Measurements from ENCODE around the gene MGAM2.

Gene MGAM2

DNA sequence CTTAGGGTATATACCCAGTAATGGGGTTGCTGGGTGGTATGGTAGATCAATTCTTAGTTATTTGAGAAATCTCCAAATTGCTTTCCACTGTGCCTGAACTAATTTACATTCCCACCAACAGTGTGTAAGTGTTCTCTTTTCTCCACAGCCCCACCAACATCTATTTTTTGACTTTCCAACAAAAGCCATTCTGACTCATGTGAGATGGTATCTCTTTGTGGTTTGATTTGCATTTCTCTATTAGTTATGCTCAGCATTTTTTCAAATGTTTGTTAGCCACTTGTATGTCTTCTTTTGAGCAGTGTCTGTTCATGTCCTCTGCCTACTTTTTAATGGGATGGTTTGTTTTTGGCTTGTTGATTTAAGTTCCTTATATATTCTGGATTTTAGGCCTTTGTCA is 66.4 kb downstream of the MGAM2 start:
- DNase-seq, result no peak

- peak in 1 of 4 experiments; percentile 10 for DNase-seq
Measured at GRCh38 chr7:142180426-142180825, 68.9 kb downstream of the MGAM2 start.

DNA sequence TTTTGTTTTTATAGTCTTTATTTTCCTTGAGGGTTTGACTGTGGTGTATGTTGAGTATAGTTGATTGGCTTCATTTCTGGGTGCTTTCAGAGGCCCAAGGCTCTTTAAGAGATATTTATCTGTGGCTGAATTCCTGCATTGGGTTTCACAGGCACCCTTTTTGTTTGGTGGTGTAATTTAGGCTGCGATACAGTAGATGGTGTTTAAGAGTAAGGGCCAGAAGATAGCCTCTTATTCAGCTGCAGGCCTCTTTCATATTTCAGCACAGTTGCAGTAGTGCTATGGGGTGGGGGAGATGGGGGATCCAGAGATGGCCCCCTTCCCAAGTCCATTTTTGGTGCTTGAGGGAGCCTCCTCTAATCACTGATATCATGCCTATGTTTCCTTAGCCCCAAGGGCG is 69.7 kb downstream of the MGAM2 start:
- DNase-seq, result no peak

DNA sequence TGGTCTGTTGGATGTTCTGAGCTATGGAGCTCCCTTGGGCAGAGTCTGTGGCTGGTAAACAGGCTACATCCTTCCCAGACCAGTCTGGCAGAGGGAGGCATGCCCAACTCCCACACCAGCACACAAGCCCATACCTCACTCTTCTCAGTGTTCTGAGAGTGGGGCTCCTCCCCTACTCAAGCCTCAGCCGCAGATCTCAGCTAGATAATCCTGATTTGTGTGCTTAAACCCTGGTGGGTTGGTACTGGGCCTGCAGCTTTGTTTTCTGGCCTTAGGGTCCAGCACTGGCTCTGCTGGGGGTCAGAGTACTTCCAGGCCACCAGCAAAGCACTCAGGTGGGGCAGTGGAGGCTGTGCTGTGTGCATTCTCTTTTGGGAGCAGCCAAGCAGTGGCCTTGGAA is 70.4 kb downstream of the MGAM2 start:
- DNase-seq, result no peak

- no peak for DNase-seq
Measured at GRCh38 chr7:142185069-142185468, 73.6 kb downstream of the MGAM2 start.

DNA sequence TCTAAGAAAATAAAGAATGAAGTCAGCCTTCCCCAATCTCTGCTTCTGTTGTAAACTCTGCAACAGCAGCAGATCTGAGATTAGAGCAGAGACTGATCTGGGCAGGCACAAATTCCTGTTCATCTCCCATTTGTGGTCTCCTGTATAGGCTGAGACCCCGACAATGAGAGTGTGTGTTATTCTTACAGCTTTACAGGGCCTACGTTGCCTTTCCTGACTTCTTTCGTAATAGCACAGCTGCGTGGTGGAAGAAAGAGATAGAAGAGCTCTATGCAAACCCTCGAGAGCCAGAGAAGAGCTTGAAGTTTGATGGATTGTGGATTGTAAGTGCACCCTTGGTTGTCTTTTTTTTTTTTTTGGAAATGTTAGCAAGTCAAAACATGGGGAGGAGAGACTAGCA is 74.3 kb downstream of the MGAM2 start:
- peak in 1 of 4 experiments; percentile 13 for DNase-seq

DNA sequence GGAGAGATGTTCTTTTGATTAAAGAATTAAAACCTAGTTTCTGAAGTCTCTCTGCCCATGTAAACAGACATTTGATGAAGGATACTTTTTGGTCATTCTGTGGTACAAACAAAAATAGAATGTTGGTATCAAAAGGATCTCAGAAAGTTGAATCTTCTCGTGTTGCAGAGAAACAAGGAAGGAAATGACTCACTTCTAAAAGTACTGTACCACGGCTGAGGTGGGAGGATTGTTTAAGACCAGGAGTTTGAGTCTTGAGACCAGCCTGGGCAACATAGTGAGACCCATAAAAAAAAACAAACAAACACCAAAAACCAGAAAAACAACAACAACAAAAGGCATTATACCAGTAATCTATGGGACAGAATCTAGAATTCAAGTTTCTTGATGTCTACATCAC is 76.6 kb downstream of the MGAM2 start:
- DNase-seq, result peak; percentile 26 to 69 (median 59)

DNA sequence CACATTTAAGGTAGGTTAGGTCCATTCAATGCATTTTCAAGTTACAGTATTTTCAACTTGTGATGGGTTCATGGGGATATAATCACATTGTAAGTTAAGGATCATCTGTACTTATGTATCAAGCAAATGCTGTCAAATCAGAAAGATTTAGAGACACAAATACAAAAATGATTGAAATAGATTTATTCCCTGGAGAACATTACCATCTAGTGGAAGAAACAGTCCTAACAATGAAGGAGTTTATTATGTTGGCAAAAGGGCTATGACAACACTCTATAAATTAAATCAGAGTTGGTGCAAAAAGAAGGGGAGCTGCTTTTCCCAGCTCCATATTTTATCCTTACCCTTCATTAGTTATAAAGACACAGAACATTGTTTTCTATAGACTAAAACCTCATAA is 77.3 kb downstream of the MGAM2 start:
- DNase-seq, result peak in 2 of 4 experiments; percentile 58 to 59

DNA sequence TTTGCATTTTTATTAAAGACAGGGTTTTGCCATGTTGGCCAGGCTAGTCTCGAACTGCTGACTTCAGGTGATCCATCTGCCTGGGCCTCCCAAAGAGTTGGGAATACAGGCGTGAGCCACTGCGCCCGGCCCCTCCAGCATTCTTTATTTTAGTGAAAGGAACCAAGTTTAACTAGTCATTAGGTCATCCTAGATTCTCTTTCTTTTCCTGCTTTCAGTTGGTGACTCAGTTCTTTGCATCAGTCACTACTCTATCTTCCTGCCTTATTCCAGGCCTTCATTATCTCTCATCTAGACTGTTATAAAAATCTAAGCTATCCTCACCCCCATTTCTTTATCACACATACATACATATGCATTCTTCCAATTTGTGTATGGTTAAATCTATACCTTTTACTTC is 82.7 kb downstream of the MGAM2 start:
- DNase-seq, result no peak

DNA sequence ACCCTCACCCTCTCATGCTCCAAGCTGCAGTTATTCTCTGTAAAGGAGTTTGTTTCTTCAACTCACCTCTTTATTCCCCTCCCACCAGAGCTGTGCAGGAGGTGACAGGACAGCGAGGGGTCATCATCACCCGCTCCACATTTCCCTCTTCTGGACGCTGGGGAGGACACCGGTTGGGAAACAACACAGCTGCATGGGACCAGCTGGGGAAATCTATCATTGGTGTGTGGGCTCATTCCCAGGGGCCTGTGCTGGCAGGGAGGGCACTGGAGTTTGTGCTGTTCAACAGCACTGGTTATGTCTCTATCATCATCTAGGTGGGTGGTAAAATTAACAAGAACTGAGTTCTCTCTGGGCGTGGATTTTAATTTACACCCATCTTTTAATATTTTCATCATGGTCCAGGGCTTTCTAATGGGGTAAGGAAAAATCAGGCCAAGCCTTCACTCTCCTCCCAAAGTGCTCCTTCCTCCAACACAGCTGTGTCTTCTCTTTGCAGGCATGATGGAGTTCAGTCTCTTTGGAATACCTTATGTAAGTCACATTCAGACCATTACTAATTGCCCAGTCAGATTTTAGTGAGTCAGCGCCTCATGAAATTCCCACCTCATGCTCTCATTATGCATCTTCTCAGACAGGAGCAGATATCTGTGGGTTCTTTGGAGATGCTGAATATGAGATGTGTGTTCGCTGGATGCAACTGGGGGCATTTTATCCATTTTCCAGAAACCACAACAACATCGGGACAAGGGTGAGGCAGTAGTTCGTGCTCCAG is 84.7 kb downstream of the MGAM2 start:
- no peak for DNase-seq

GRCh38 chr7:142200206-142200605 is 88.7 kb downstream of the MGAM2 start:
- DNase-seq, result no peak

DNA sequence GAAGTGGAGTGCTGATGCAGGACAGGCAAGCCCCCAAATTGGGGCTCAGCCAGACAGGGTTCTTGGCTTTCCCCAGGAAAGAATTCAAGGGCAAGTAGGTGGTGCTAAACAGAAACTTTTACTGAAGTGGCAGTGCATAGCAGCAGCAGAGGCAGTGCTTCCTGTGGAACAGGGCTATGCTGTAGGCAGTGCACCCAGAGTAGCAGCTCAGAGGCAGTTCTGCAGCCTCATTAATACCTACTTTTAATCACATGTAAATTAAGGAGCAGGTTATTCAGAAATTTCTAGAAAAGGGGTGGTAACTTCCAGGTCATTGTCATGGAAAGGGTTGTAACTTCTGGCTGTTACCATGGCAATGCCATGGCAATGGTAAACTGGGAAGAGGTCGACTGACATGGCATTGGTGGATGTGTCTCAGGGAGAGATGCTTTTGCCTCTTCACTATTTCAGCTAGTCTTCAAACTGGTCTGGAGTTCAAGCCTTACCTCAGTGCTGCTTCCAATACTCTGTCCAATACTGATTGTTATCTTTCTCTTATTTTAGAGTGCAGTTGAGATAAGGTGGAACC is 117.1 kb downstream of the MGAM2 start:
- DNase-seq, result no peak

DNA sequence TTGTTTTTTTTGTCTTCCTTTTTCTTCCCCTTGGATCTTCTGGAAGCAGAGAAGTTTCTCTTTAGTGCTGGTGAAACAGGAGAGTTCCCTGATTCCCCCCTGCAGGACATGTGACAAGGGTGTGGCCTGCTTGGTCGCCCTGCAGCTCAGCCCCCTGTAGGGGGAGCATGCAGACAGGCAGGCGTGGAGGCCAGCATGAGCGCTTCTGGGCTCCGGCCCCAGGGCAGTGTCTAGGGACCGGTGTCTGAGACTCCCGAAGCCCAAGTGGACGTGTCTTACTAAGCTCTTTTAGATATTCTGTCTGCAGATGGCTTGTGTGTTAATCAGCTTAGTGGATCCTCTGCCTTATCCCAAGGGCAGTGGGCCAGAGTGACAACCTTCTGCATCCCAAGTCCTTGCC is 120.2 kb downstream of the MGAM2 start:
- peak in 3 of 4 experiments; percentile 20 to 27 (median 26) for DNase-seq

- peak in 1 of 4 experiments; percentile 6 for DNase-seq
Measured at GRCh38 chr7:142240546-142240945, 129.0 kb downstream of the MGAM2 start.

DNA sequence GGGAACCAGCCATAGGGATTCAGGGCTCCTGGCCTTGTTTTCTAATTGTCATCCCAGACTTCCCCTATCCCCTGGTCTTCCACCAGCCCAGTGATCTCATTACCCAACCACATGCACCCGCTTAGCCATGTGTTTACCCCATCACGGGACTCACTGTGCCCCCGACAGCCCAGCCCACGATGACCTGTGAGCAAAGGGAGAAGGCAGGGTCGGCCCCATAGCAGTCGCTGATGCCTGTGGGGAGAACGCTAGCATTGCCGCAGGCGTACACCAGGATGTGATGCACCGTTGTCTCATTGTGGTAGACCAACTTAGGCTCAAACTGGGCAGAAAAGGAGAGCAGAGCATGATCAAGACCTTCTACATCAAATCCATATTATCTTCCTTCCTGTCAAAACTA is 132.3 kb downstream of the MGAM2 start:
- DNase-seq, result no peak

GRCh38 chr7:142248166-142249160 is 136.9 kb downstream of the MGAM2 start:
- DNase-seq, result no peak

DNA sequence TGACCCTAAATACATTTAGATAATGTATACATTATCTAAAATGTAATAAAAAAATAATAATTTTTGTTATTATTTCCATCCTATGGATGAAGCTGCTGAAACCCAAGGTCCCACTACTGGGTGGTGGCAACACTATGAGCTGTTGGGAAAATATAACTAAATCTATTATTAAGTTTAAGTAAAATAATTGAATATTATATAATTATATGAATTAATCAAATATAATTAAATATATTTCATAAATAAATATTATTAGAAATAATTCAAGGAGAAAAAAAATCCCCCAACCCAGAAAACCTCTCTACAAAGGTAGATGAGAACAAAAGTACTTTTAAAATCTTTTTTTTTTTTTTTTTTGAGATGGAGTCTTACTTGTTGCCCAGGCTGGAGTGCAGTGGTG is 138.4 kb downstream of the MGAM2 start:
- DNase-seq, result no peak

DNA sequence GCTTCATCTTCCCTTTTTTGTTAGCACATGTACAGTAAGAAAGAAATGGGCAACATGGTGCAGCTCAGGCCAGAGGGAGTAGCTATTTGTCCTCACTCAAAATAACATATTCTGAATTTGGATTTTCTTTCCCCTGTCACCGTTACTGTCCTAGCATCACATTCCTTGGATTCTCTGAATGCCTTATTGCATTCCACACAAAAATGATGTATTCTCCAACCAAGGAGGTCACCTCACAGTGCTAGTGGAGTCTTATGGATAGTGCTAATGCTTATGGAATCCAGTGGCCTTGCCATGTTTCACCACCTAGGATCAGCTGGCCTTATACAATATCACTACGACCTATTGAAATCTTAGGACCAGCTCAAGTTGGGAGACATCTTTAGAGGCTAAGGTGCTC is 139.2 kb downstream of the MGAM2 start:
- no peak for DNase-seq

- DNase-seq, result no peak
Measured at GRCh38 chr7:142257958-142258357, 146.4 kb downstream of the MGAM2 start, which contains the start of gene PRSS58. Gene PRSS58, minus strand, starts transcription at chr7:142258058. Its CDS starts 351 bp downstream, at chr7:142257707.

DNA sequence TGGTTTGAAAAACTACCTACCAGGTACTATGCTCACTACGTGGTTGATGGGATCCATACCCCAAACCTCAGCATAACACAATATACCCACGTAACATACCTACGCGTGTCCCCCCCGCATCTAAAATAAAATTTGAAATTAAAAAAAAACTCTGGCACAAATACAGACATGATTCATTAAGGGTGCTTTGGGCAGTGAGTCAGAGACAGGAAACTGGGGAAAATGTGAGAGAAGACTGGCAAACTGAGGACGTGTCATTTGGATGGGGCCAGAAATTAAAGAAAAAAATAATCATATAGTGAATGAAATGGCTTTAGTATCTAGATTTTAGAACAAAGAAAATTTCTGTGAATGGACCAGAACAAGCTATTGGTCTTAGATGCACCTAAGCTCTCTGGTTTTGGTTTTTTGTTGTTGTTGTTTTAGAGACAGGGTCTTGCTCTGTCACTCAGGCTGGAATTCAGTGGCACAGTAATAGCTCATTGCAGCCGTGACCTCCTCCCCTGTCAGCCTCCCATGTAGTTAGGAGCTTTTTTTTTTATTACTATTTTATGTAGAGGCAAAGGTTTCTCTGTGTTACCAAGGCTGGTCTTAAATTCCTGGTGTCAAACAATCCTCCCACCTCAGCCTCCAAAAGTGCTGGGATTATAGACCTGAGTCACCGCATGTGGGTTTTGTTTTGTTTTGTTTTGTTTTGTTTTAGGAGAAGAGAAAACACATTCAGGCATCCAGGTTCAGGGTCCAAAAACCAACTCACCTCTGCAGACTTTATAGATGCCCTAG is 152.3 kb downstream of the MGAM2 start:
- no peak for DNase-seq
